ENCODE data around the gene NDUFB7.
A peak's percentile ranks its signal among the peaks of the same experiment; 100 is the strongest.
"Not testable (repeated sequence)": the region's sequence is repeated elsewhere in the genome, so short reads cannot be mapped to it uniquely, and the experiment has no call there.

The NDUFB7 gene

DNA sequence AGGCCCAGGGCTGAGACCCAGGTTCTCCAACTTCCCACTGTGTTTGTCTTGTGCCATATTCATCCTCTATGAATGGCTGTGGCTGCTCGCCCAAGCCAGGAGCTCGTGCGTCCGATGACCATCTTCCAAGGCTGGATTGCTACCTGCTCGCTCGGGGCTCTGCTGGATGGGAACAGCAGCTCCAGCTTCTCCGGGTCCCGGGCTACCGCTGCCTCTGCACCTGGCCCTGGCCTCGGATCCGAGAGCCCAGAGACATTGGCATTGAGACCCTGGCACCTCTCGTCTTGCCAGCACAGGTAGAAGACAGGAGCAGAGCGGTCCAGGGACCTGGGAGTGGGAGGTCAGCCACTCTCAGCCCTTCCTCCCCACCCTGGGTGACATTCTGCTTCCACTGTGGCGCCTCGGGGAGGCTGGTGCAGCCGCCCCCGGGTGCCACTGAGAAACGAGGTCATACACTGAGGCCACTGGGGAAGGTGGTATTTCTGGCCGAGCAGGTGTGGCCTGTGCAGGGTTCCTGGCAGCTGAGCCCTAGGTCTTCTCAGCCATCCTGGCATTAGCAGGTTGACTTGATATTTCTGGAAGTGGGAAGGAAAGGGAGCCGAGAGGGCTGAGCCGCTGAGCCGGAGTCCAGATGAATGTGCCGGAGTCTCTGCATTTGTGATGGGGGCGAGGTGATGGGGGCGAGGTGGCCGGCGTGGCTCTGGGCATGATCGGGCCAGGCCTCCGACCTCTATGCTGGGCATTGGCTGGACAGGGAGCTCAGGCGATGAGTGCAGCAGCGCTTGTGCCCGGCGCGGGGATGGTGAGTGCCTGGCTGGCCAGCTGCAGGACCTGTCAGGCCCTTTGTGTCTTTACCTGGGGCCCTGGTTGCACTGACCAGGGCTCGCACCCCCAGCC lies 18.6 kb downstream of the NDUFB7 start:
- no peak for DNase-seq

DNA sequence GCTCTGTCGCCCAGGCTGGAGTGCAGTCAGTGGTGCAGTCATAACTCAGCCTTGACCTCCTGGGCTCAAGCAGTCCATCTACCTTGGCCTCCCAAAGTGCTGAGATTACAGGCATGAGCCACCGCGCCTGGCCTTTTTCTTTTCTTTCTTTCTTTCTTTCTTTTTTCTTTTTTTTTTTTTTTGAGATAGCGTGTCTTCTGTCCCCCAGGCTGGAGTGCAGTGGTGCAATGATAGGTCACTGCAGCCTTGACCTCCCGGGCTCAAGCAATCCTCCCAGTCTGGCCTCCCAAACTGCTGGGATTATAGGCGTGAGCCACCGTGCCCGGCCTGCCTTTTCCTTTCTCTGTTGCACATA lies 19.9 kb downstream of the NDUFB7 start:
- not testable (repeated sequence) for DNase-seq

DNA sequence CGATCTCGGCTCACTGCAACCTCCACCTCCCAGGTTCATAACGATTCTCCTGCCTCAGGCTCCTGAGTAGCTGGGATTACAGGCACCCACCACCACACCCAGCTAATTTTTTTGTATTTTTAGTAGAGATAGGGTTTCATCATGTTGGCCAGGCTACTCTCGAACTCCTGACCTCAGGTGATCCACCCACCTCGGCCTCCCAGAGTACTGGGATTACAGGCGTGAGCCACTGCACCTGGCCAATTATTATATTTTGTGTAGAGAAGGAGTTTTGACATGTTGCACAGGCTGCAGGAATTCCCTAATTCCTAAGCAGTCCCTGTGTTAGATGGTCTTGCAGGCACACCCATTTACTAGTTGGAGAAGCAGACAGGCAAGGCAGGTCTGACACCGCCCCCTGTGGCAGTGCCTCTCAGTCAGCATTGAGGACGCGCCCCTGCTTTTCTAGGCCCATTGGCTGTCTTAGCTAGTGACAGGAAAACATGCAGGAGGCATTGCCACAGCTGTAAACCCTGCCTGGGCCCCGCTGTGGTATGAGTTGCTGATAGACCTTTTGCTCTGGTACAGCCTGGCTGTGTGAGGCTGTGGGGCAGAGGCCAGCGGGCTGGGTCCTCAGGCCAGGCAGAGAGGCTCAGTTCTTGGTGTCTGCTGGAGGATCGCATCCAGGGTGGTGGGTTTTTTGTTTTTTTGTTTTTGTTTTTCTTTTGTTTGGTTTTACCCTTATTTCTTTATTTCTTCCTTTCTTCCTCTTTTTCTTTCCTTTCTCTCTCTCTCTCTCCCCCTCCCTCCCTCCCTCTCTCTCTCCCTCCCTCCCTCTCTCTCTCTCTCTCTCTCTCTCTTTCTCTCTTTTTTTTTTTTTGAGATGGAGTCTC lies 20.5 kb downstream of the NDUFB7 start:
- DNase-seq = peak; percentile 40 to 75 (median 60)

DNA sequence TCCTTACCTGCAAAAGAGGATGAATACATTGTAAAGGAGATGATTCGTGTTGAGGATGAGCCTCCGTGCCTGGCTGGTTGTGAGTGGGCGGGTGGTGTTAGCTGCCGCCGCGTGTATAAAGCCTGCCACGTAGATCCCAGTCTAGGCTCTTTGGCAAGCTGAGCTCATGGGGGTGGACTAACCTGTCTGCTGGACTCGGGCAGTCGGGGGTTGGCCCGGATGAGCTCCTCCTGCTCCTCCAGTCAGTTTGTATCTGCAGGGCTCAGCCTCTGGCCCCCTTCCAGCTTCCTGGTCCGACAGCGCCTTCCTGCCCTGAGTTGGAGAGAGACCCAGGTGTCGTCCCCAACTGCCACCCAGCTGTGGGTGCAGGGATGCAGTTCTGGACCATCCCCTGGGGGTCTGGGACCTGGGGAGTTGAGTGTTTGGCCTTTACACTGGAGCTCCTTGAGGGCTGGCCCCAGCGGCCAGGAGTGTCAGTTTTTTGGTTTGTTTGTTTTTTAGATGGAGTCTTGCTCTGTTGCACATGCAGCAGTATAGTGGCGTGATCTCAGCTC lies 21.6 kb downstream of the NDUFB7 start:
- DNase-seq = no peak

DNA sequence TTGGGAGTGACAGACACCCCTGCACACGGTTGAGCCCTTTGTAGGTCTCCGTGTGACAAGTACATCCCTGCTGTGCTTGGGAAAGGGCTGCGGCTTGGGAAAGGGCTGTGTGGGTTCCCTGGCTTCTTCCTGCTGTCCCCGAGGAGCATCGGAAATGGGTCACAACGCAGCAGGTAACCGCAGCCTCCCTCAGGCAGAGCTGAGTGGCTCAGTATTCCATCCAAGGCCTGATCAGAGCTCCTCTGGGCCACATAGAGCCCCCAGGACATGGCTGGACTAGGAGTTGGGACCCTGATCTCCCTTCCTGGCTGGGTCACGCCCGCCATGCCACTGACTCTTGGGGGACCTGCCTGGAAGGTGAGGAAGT lies 26.2 kb downstream of the NDUFB7 start:
- DNase-seq = no peak

DNA sequence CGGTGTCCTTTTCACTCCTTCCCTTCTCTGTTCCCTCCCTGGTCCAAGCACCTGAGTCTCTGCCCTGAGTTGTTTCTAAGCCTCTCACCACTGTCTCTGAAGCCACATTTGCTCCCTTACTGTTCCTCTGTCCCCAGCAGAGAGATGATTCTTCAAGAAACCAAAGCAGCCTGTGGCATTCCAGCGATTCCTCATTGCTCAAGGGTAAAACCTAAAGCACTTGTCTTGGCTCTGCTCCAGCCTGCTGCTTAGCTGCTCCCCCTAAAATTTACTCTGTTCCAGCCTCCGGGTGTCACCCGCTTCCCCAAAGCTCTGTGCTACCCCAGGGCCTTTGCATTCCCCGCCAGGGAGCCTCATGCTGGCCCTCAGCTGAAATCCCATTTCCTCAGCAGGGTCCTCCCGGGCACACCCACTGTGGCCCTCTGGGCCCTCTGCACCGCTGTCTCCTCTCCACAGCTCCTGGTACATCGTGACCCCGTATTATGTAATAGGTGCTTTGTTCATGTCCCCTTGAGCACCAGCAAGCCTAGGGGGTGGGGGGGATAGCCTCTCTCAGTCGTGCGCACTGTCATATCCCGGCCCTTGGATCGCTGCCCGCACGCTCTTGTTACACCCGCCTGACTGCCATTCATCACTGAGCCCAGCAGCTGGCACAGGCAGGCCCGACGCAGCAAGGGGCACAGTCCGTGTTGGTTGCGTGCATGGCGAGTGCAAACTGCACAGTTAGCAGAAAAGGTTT lies 26.7 kb downstream of the NDUFB7 start:
- DNase-seq = no peak

DNA sequence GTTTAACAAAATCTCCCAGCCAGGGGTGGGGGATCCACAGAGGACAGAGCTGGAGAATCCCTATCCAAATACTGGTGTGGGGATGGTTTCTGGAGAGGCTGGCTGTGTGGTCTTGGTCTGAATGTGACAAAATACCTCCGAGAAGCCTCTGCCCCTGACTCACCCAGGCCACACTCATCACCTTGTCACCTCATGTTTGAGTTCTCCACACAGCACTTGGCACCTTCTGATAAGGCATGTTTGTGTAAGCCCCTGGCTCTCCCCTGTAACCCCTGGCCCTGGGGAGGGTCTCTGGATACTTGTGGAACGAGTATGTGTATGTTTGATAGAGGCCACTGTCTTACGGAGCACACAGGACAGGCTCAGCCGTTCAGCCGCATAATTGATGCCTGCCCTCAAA lies 27.8 kb downstream of the NDUFB7 start:
- no peak for DNase-seq

DNA sequence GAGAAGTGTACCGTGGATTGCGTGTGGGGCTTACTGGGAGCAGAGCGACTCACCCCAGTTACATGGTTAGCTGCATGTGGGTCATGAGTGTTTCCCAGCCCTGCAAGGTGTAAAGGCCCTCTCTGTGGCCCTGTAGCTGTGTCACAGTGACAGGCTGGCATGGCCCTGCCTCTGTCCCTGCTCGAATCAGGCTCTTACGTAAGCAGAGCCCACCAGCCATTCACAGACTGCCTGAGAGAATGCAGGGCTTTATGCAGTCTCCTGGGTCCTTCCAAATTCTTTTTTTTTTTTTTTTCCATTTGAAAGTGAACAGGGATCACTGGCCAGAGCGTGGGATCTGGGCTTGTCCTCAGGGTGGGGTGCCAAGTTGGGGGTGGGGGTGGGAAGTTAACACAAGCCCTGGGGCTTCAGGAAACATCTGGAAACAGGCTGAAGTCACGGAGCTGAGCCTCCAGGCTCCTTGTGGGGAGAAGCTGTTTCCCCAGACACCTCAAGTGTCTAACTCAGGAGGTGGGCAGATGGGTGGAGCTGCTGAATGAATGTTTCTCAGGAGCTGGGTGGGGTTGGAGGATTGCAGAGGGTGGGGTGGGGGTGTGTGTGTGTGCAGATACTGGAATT lies 29.0 kb downstream of the NDUFB7 start:
- peak; percentile 55 to 81 (median 64) for DNase-seq

DNA sequence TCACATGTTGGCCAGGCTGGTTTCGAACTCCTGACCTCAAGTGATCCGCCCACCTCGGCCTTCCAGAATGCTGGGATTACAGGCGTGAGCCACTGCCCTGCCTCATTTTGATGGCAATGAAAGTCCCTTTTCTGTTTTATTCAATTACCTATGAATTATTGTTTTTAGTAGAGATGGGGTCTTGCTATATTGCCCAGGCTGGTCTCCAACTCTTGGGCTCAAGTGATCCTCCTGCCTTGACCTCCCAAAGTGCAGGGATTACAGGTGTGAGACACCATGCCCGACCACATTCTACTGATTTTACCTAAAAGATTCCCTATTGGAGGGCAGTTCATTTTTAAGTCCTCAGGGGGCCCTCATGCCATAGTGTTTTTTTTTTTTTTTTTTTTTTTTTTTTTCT lies 29.9 kb downstream of the NDUFB7 start:
- not testable (repeated sequence) for DNase-seq

DNA sequence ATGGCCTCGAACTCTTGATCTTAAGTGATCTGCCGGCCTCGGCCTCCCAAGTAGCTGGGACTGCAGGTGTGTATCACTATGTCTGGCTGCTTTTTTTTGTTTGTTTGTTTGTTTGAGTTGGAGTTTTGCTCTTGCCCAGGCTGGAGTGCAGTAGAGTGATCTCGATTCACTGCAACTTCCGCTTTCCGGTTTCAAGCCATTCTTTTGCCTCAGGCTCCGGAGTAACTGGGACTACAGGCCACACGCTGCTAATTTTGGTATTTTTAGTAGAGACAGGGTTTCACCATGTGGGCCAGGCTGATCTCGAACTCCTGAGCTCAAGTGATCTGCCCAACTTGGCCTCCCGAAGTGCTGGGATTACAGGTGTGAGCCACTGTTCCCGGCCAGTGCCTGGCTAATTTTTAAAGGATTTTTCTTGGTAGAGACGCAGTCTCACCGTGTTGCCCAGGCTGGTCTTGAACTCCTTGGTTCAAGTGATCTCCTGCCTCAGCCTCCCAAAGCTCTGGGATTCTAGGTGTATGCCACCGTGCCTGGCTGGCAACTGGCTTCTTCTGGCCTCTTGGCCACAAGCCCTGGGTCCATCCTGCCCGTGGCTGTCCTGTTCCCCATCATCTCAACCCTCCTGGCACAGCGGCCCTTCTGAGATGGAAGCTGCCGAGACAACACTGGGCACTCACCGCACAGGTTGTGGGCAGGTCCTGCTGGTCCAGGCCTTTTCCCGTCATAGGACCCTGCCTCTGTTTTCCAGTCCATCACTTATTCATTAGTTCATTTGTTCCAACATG lies 30.9 kb downstream of the NDUFB7 start:
- DNase-seq = no peak

DNA sequence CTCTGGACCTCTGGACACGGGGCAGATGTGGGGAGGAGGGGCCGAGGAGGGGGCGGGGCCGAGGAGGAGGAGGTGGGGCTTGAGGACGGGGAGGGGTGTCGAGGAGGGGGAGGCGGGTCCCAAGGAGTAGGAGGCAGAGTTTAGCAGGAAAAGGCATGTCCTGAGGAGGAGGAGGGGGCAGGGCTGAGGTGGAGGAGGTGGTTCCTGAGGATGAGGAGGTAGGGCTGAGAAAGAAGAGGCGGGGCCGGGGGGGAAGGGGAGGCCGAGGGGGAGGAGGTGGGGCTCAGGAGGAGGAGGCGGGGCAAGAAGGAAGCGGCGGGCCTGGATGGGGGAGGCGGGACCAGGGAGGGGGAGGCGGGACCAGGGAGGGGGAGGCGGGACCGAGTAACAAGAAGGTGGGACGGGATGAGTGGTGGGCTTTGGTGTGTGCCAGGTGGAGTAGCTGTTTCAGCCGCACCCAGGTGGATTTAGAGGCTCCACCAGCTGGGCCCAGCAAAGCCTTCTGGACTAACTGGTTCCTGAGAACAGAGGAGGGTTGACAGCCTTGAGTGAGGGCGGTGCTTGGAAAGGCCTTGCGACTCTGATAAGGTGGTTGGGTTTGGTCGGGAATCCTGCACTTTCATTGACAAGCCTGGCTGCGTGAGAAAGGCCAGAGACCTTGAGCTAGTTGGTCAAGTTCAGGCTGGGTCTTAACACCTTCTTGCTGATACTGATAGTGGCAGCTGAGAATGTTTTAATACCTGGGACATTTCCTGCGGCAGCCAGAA lies 34.8 kb downstream of the NDUFB7 start:
- peak in 1 of 4 experiments; percentile 35 for DNase-seq

DNA sequence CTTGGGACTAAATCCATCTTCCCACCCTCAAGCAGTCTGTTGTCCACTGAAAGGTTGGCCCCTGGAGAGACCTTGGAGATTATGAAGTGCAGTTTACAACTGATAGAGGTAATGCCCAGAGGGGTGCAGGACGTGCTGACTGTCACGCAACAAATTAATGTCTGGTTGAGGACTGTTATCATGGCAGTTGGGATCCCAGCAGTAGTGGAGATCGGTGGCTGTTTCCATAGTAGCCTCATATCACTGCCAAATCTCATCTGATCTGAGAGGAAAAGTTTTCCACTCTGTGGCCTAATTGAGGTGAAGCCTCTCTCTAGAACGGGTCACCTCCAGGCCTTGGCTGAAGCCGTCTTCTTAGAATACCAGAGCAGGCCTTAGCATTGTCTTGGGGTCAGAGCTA lies 38.4 kb downstream of the NDUFB7 start:
- no peak for DNase-seq

DNA sequence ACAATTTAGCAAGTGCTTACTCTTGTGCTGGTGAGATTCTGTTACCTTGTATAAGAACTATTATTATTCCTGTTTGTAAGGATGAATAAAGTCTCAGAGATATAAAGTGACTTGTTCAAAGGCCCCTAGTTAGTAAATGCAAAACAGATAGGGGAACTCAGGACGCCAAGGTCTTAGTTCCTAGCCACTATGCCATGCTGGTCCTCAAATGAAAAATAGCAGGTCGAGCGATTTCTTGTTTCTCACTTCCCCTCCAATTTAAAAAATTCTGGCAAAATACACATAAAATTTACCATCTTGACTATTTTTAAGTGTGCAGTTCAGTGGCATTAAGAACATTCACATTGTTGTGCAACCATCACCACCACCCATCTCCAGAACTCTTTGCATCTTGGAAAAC lies 41.4 kb downstream of the NDUFB7 start:
- peak; percentile 30 to 71 (median 55) for DNase-seq

DNA sequence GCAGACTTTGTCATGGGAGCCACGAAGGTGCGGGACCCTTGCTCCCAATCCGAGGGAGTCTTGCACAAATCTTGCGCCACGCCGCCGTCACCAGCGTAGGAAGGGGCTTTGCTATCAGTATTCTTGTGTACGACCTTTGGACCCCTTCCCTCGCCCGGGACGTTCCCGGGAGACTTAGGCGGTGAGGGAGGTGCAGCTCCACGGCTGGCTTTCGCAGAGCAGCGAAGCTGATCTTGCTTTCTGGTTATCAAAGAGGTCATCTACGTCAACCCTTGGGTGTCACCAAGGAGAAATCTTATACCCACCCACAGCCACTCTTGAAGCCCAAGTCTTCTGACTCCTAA lies 41.9 kb downstream of the NDUFB7 start:
- peak; percentile 82 to 92 (median 88) for DNase-seq

DNA sequence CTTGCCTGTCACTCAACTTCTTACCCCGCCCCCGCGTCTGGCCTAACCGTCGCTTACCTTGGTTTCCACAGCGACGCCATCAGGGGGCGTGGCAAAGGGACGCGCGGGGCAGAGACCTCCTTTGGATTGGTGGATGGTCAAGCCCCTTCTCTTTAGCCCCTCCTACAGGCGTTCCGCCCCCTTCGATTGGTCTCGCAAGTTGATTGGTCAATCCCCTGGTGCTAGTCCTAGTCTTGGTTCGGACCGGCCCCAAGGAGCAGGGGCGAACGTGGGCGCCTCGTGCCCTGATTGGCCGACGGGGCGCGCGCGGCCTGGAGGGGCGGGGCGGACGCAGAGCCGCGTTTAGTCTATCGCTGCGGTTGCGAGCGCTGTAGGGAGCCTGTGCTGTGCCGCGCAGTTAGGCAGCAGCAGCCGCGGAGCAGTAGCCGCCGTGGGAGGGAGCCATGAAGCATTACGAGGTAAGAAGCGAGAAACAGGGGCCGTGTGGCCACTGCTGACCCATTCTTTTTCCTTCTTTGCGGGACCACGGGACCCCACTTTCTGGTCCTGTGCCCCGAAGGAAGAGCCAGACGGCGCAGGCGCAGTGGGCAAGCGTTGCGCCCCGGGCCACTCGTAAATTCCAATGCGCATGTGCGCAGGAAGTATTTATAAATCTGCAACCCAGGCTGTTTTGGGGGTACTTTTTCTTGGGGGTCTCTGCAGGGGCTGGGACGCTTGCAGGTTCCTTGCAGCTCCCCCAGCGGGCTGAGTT lies 42.4 kb downstream of the NDUFB7 start, which contains the start of gene TECR:
Gene TECR, plus strand, starts transcription at position 341 of the 751 bp plus-strand sequence. Its CDS starts 103 bp downstream, at position 444.
- DNase-seq = peak; percentile 99 to 100 (median 100)

DNA sequence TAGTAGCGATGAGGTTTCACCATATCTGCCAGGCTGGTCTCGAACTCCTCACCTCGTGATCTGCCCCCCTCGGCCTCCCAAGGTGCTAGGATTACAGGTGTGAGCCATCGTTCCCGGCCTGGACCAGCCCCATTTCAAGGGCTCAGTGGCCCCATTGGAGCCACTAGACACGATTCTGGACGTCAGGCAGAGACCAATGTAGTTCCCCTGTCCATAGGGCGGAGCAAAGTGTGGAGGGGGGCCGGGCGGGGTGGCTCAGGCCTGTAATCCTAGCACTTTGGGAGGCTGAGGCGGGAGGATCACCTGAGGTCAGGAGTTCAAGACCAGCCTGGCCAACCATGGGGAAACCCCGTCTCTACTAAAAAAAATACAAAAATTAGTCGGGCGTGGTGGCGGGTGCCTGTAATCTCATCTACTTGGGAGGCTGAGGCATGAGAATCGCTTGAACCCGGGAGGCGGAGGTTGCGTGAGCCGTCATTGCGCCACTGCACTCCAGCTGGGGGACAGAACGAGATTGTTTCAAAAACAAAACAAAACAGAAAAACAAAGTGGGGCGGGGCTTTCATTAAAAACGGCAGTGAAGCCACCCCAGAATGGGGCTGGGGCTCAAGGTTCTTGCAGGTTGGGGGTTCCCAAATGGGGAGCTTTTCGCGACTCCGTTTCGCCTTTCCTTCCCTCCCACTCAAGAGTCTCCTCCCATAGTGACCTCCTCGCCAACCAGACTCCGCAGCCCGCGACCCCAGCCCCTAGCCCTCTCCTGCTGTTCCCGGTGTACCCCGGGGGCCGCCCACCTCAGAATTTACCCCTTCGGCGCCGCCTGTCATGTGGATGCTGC lies 43.2 kb downstream of the NDUFB7 start:
- DNase-seq = peak in 1 of 4 experiments; percentile 29

DNA sequence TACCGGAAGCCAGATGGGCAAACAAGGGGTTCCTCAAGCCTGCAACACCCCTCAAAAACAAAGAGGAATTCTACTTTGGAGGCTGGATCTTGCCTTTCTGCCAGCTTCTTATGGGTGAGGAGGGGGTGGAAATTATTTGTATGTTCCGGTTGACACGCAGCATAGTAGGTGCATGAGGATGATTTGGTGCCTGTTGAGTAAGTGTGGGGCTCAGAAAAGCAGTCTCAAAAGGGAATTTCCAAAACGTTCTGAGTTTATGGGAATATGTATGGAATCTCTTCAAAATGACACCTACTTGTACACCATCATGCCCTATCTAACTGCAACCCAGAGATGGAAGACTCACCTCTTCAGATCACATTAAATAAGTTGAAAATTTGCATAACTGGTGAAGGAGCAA lies 45.4 kb downstream of the NDUFB7 start:
- no peak for DNase-seq

DNA sequence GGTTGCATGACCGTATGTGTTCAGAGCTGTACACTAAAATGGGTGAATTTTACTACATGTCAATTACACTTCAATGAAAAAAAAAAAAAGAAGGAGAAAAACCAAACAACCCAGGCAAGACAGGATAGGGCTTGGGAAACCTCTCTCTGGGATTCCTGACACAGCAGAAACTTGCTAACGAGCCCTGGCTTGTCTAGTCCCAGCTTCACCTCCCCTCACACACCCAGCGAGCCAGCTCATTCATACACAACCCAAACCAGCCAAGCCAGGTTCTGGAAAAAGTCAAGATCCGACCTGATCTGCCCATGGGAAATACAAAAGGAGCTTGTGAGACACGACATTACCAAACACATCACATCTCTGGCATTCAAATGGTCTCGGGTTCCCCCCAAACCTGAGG lies 46.1 kb downstream of the NDUFB7 start:
- no peak for DNase-seq

DNA sequence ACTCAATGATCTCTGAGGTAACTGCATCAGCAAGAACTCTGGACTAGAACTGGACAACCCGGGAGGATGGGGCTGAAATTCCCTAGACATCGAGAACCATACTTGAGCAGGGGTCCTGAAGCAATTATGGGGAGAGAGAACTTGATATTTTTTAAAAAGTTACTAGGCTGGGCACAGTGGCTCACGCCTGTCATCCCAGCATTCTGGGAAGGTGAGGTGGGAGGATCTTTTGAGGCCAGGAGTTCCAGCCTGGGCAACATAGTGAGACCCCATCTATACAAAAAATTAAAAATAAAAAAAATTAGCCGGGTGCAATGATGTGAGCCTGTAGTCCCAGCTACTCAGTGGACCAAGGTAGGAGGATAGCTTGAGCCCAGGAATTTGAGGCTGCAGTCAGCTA lies 51.3 kb downstream of the NDUFB7 start:
- no peak for DNase-seq
